ENCODE measurements around the gene PNPLA8. TPM values are rescaled to one million over a fixed set of nuclear protein-coding genes. Genes with fewer than 3 reads are reported as not detected.

The PNPLA8 gene
- total RNA-seq (33.9 TPM), polyA plus RNA-seq (ENCODE audit: insufficient read depth, low read depth, low replicate concordance) (17.7 TPM)
- long read RNA-seq, donor 1, partial matches to known transcripts, result 23 of 29 reads
- long read RNA-seq, donor 1, other reads (novel, unspliced or antisense), result 0 of 29 reads
- long read RNA-seq, donor 2, partial matches to known transcripts, result 7 of 15 reads
- long read RNA-seq, donor 2, other reads (novel, unspliced or antisense), result 0 of 15 reads
- long read RNA-seq, donor 3, partial matches to known transcripts, result 8 of 16 reads
- long read RNA-seq, donor 3, other reads (novel, unspliced or antisense), result 0 of 16 reads
- long read RNA-seq, donor 4, partial matches to known transcripts, result 0 of 9 reads
- long read RNA-seq, donor 4, other reads (novel, unspliced or antisense), result 0 of 9 reads
- long read RNA-seq, donor 5, result 0 reads
- long read RNA-seq, donor 6, partial matches to known transcripts, result 22 of 29 reads
- long read RNA-seq, donor 6, other reads (novel, unspliced or antisense), result 0 of 29 reads
- long read RNA-seq, donor 7, transcript PNPLA8-201 (11 exons, 3,490 nt), result major isoform, 17 of 35 reads
- long read RNA-seq, donor 7, transcript PNPLA8-206 (10 exons, 3,462 nt), result minor isoform, 5 of 35 reads
- long read RNA-seq, donor 7, partial matches to known transcripts, result 5 of 35 reads
- long read RNA-seq, donor 7, other reads (novel, unspliced or antisense), result 7 of 35 reads
- long read RNA-seq, donor 8, partial matches to known transcripts, result 15 of 33 reads
- long read RNA-seq, donor 8, other reads (novel, unspliced or antisense), result 16 of 33 reads
- long read RNA-seq, donor 9, partial matches to known transcripts, result 0 of 1 reads
- long read RNA-seq, donor 9, other reads (novel, unspliced or antisense), result 0 of 1 reads
- long read RNA-seq, donor 10, partial matches to known transcripts, result 0 of 5 reads
- long read RNA-seq, donor 10, other reads (novel, unspliced or antisense), result 0 of 5 reads

- DNase-seq (peak; percentile 100), FAIRE-seq (peak; percentile 98)
- H3K4me3 ChIP-seq (ENCODE audit: low read length in 3 of 3), result peak within 1 kb of the TSS; percentile 90 to 98 (median 92)
- no peaks in the 10 kb centered on the region for H3K9me3 ChIP-seq (ENCODE audit: control insufficient read depth in 2 of 3, insufficient read depth in 1 of 3, low read length in 3 of 3)
- peak within 1 kb of the TSS; percentile 96 to 98 for H3K27ac ChIP-seq (ENCODE audit: low read depth in 2 of 2, low read length in 2 of 2)
- no peak for TF ChIP-seq CTCF (IDR thresholded peaks at IDR 0.05; ENCODE audit: borderline replicate concordance, extremely low read depth, insufficient read depth)
- no peaks in the 10 kb centered on the region for H3K27me3 ChIP-seq (ENCODE audit: control insufficient read depth, insufficient read depth, low read length)
- no peaks in the 10 kb centered on the region for H3K36me3 ChIP-seq (ENCODE audit: control insufficient read depth in 2 of 3, insufficient read depth in 3 of 3, low read length in 3 of 3)
- H3K9ac ChIP-seq (ENCODE audit: low read length in 3 of 3), result peak within 1 kb of the TSS; percentile 85 to 98 (median 91)
- peaks cover 0 to 12% (median 9%) of the 10 kb centered on the region in 3 donors for H3K4me1 ChIP-seq (ENCODE audit: control insufficient read depth in 2 of 3, insufficient read depth in 2 of 3, low read depth in 1 of 3, low read length in 3 of 3)
- intact Hi-C loops (cut with DNase I), result no loop called here
Observed at GRCh38 chr7:108525985-108526767, at the start of gene PNPLA8. TSS of gene PNPLA8 (minus strand) at chr7:108526135. CDS start at chr7:108515491, 10,644 bp downstream.

DNA sequence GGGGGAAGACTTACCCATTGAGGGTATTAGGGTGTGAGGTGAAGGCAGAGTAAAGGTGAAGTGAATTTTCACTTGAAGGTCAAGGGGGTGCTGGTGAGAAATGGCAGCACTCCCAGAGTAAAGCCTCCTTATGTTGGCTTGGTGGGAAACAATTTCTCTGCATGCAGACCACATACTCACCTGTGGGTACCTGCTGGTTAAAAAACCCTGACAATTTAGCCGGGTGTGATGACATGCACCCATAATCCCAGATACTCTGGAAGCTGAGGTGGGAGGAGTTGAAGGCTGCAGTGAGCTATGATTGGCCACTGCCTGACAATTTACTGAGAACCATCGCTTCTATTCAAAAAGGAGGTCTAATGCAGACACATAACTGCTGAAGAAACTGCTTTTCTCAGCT, 49.2 kb upstream of the PNPLA8 start:
- Histone ChIP-seq H3K4me3 (ENCODE audit: low read length in 3 of 3) (no peak overlapping the region), H3K9me3 (ENCODE audit: control insufficient read depth in 2 of 3, insufficient read depth in 1 of 3, low read length in 3 of 3) (peaks cover 0 to 8% (median 3%) of the 10 kb centered on the region in 3 donors), H3K36me3 (ENCODE audit: control insufficient read depth in 2 of 3, insufficient read depth in 3 of 3, low read length in 3 of 3) (peaks cover 0 to 34% (median 2%) of the 10 kb centered on the region in 3 donors), H3K27me3 (ENCODE audit: control insufficient read depth, insufficient read depth, low read length) (no peaks in the 10 kb centered on the region), H3K9ac (ENCODE audit: low read length in 3 of 3) (no peak overlapping the region), H3K27ac (ENCODE audit: low read depth in 2 of 2, low read length in 2 of 2) (no peak overlapping the region), H3K4me1 (ENCODE audit: control insufficient read depth in 2 of 3, insufficient read depth in 2 of 3, low read depth in 1 of 3, low read length in 3 of 3) (peaks cover 0 to 5% (median 4%) of the 10 kb centered on the region in 3 donors)
- FAIRE-seq, result no peak
- no peak for DNase-seq
- TF ChIP-seq CTCF (IDR thresholded peaks at IDR 0.05; ENCODE audit: borderline replicate concordance, extremely low read depth, insufficient read depth), result no peak
- intact Hi-C loops (cut with DNase I), result no loop called here

GRCh38 chr7:108572480-108572879, 46.5 kb upstream of the PNPLA8 start:
- Histone ChIP-seq H3K27me3 (ENCODE audit: control insufficient read depth, insufficient read depth, low read length) (no peaks in the 10 kb centered on the region), H3K36me3 (ENCODE audit: control insufficient read depth in 2 of 3, insufficient read depth in 3 of 3, low read length in 3 of 3) (peaks cover 0 to 23% (median 2%) of the 10 kb centered on the region in 3 donors), H3K9me3 (ENCODE audit: control insufficient read depth in 2 of 3, insufficient read depth in 1 of 3, low read length in 3 of 3) (no peaks in the 10 kb centered on the region), H3K4me1 (ENCODE audit: control insufficient read depth in 2 of 3, insufficient read depth in 2 of 3, low read depth in 1 of 3, low read length in 3 of 3) (peaks cover 0 to 5% (median 4%) of the 10 kb centered on the region in 3 donors), H3K4me3 (ENCODE audit: low read length in 3 of 3) (no peak overlapping the region), H3K9ac (ENCODE audit: low read length in 3 of 3) (no peak overlapping the region), H3K27ac (ENCODE audit: low read depth in 2 of 2, low read length in 2 of 2) (no peak overlapping the region)
- TF ChIP-seq CTCF (IDR thresholded peaks at IDR 0.05; ENCODE audit: borderline replicate concordance, extremely low read depth, insufficient read depth), result no peak
- DNase-seq (no peak), FAIRE-seq (no peak)
- intact Hi-C loops (cut with DNase I), result no loop called here

Measured in kidney (tissue), 22 donors.